GM12892 (cell line): ENCODE data around the gene LAMC2.

Source experiments
- POLR2A ChIP-seq: IDR thresholded peaks from 2 replicates; pipeline ENCODE4 v1.6.1; 2011; ENCODE audit warnings: low read depth, low read length, control low read depth
- POLR2AphosphoS5 ChIP-seq: IDR thresholded peaks from 2 replicates; pipeline ENCODE4 v1.6.1; 2011; ENCODE audit warnings: low read depth, low read length, control low read depth
- TAF1 ChIP-seq: IDR thresholded peaks from 2 replicates; pipeline ENCODE4 v1.6.1; 2011; ENCODE audit warnings: low read depth, mild to moderate bottlenecking, control low read depth, low read length, borderline replicate concordance

DNA sequence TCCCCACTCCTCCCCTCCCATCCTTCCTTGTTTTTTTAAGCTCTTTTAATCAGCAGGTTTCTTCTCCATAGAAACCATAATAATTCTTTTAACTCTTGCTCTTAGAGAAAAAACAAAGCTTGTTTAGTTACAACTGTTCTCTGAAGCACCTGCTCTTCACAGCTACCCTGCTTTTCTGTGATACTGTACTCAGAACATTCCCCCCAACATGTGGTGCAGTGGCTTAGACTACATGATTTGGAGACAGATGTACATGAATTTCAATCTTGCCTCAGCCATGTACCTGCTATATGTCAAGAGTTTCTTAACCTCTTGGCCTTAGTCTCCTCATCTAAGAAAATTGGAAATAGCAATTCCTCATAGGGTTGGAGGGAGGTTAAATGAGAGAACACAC is 33.5 kb downstream of the LAMC2 start:
- TF ChIP-seq POLR2AphosphoS5 (no peak), POLR2A (no peak), TAF1 (no peak)
